Hippocampal formation (tissue), 2 donors: ENCODE data around the gene SSB.
"Not testable (repeated sequence)": the region's sequence is repeated elsewhere in the genome, so short reads cannot be mapped to it uniquely, and the experiment has no call there.

ENCODE experiments used
- DNase-seq, 2 donors: peaks; one replicate each; lab custom pipeline; 2025; lab: John Stamatoyannopoulos, UW

Gene SSB

DNA sequence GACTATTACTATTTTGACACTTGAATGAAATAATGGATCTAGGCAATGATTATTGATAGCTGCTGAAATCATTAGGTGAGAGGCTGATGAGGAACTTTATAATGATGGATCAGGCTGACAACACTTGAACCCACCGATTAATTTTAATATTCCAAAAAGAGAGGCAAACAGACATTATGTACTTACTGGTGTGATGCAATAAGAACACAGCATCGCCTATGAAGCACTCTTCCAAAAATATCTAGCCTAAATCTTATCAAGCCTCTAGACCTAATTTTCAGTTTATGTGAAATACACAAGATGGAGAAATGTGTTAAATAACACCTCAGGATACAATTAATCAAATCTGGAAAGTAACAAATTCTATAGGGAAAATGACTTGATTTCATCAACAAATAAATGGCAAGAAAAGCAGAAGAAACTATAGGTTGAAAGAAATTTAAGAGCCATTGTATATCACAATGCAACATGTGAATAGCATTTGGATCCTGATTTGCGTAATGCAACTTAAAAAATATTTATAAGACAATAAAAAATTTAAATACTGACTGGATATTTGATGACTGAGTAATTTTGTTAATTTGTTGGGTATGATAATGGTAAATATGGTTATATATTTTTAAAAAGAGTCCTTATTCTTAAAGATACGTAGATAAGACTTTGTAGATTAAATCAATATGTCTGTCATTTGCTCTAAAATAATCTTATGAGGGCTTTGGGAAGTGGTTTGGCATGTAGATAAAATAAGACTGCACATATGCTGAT, 17.2 kb upstream of the SSB start:
- DNase-seq = no peak

GRCh38 chr2:169782513-169782912, 16.2 kb upstream of the SSB start:
- no peak for DNase-seq

GRCh38 chr2:169790581-169790980, 8.1 kb upstream of the SSB start:
- DNase-seq = no peak

- DNase-seq = no peak
Measured at GRCh38 chr2:169795181-169795580, 3.5 kb upstream of the SSB start.

GRCh38 chr2:169796441-169796840, 2.2 kb upstream of the SSB start:
- DNase-seq = no peak

- DNase-seq = no peak
Measured at GRCh38 chr2:169797601-169798000, 1.1 kb upstream of the SSB start.

DNA sequence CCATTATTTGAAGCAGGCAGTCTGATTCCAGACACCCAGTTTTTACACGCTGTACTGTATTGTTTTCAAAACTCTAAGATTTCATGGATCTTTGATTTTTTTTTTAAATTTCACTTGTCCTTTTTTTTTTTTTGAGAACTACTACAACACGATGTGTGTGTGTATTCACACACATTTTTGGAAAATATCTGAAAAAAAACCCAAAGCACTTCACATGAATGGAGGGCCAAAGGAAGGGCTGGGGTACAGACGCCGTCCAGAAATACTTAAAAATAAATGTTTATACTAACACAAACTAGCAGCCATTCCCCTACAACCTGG, 314 bp upstream of the SSB start:
- peak in 1 of 2 donors; percentile 18 for DNase-seq

- DNase-seq = no peak
Measured at GRCh38 chr2:169803480-169803879, 4.8 kb downstream of the SSB start.

DNA sequence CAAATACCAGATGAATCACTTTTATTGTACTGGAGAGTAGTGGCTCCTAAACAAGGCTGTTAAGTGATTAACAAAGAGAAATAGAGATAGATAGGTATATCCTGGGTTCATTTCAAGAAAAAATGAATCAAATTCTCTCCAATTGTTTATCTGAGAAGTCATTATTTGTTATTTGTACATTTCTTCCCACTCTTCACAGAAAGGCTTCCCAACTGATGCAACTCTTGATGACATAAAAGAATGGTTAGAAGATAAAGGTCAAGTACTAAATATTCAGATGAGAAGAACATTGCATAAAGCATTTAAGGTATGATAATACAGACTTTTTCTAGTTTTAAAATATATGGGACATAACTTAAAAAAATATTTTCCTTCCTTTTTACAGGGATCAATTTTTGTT, 7.9 kb downstream of the SSB start:
- DNase-seq = no peak

DNA sequence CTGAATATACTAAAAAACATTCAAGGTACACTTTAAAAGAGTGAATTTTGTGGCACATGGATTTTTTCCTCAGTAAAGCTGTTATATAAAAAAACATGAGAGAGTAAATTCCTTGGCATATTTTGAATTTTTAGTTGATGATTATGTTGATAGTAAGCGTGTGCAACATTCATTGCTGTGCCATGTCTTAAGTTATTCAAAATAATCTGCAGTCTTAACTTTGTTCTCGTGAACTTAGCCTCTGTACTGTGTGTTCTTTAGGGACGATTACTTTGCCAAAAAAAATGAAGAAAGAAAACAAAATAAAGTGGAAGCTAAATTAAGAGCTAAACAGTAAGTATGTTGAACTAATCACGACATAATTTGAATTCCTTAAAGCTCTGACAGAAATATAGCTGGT, 9.6 kb downstream of the SSB start:
- DNase-seq = no peak

- DNase-seq = no peak
Measured at GRCh38 chr2:169815849-169816248, 17.2 kb downstream of the SSB start.

- not testable (repeated sequence) for DNase-seq
Measured at GRCh38 chr2:169816961-169817360, 18.3 kb downstream of the SSB start.

DNA sequence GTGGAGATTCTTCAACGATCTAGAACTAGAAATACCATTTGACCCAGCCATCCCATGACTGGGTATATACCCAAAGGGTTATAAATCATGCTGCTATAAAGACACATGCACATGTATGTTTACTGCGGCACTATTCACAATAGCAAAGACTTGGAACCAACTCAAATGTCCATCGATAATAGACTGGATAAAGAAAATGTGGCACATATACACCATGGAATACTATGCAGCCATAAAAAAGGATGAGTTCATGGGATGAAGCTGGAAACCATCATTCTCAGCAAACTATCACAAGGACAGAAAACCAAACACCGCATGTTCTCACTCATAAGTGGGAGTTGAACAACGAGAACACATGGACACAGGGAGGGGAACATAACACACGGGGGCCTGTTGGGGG, 18.7 kb downstream of the SSB start:
- DNase-seq = not testable (repeated sequence)

GRCh38 chr2:169818241-169818640, 19.6 kb downstream of the SSB start:
- no peak for DNase-seq

DNA sequence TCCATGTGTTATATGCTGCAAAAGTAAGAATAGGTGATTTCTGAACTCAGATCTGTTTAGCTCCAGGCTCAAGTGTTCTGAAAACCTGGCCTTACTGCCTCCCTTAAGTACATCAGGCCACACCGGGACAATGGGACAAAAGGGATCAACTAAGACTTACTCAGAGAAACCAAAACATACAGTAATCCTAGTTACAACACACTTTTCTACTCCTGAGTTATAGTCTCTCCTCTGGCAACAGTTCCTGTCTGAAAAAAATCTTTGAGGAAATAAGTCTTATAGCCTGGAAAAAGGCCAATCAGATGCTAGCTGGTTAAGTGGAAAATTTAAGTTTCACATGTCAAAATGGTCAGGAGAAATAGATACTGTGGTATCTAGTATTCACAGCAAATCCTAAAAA, 20.4 kb downstream of the SSB start:
- DNase-seq = no peak

GRCh38 chr2:169820101-169820500, 21.4 kb downstream of the SSB start:
- not testable (repeated sequence) for DNase-seq

DNA sequence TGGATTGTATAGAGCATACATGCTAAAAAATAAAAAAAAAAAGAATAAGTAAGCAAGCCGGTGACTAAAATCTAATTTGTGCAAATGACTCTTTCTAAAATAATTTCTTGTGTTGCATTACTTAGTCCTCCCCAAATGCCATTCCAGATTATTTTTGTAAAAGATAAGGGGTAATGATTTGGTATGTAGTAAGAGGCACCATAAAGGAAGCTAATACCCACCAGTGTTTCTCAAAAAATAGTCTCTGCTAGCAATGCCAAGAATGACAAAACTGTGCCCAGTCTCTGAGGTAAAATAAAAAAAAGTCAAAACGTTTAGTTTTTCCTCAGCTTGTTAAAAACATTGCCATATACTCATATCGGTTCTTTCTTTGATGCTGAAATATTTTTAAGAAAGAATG, 23.4 kb downstream of the SSB start:
- no peak for DNase-seq

DNA sequence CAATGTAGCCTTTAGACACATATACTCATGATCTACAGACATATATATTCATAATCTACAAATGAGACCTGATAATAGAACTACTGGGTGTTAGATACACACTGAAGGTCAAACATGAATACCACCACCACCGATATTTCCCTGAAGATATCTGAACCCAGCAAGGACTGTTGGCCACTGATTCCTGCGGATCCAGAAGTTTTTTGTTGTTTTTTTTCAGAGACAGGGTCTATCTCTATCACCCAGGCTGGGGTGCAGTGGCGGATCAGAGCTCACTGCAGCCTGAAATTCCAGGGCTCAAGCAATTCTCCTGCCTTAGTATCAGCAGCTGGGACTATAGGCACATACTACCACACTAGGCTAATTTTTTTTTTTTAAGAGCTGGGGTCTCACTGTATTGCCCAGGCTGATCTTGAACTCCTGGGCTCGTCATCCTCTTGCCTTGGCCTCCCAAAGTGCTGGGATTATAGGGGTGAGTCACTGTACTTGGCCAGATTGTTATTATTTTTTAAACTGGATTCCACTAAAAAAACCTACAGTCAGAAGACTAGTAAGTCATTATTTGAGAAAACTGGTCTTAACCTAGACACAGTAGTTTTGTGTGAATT, 24.2 kb downstream of the SSB start:
- no peak for DNase-seq

DNA sequence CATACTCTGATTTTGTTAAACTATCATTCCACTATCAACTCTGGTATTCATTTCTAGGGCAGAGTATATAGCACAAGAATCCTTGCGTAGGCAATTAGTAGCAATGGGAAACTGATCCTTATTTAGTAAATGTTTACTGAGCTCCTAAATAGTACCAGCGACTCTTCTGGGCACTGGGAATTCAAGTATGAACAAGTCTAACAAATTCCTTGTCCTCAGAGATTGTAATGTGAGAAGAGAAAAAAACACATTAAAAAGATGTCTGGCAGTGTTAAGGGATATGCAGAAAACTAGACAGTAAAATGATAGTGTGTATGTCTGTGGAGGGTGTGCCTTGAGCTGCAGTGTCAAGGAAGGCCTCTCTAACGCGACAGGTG, 25.3 kb downstream of the SSB start:
- no peak for DNase-seq

DNA sequence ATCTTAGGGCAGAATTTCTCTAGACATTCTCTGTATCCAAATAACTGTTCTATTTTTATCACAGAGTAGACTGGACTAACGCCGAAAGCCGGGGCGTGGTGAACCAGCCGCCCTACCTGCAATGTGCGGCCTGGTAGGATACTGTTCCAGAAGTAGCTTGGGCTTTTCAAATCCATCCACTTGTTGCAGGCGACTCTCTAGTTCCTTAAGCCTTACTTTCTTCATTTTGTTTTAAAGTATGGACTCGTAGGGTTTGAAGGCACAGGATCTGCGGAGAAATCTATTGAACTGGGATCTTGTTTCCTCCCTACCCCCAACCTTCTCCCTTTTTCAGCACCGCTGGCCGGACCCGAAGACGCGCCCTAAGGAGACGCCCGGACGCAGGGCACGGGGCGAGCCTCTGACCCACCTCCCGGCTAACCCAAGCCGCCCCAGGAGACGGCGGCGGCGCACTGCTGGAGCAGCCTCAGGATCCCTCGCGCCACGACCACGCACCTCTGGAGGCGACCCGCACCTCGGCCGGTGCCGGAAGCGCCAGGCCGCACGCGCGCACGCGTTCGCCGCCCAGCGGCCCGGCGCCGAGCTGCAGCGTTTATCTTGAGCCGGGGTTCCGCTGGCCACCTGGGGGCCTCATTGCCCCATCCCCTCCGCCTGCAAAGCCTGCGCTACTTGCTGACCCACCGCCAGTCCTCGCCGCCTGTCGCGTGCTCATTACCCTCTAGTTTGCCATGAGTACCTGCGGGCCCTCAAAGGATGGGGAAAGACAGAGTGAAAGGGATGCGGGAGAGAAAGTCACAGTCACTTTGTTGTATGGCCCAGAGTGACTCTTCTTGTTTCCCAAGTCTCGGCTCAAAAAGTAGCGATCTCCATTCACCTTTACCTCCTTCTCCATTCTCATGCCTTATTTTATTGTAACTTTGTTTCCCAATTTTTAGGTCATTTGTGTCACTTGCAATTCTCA, 26.0 kb downstream of the SSB start, which contains the start of gene METTL5:
Gene METTL5, minus strand, starts transcription at position 533 of the 961 bp plus-strand sequence. Its CDS starts 308 bp downstream, at position 225.
- DNase-seq = peak; percentile 75 to 84

DNA sequence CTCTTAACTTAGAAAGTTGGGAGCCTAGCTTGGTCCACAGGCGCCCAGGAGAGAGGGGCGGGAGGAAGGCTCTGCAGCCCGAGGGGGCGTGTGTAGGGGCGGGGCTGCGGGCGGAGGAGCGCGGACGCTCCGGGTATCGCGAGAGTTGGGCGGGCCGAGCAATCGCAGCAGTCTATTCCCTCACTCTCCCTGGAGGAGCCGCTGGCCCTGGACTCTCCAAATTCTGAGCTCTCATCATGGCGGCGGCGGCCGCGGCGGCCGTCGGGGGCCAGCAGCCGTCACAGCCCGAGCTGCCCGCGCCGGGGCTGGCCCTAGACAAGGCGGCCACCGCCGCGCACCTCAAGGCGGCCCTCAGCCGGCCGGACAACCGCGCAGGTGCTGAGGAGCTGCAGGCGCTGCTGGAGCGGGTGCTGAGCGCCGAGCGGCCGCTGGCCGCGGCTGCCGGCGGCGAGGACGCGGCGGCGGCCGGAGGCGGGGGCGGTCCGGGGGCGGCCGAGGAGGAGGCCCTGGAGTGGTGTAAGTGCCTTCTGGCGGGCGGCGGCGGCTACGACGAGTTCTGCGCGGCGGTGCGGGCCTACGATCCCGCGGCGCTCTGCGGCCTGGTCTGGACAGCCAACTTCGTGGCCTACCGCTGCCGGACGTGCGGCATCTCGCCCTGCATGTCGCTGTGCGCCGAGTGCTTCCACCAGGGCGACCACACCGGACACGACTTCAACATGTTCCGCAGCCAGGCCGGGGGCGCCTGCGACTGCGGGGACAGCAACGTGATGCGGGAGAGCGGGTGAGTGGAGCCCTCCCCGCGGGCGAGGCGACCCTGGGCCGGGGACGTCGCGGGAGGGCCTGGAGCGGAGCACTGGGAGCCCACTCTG, 28.8 kb downstream of the SSB start, which contains the start of gene UBR3:
Gene UBR3, plus strand, starts transcription at position 183 of the 869 bp plus-strand sequence. Its CDS starts 54 bp downstream, at position 237.
- peak; percentile 85 to 95 for DNase-seq
